ENCODE results near the gene AKT2. TPM values are rescaled to one million over a fixed set of nuclear protein-coding genes. Genes with fewer than 3 reads are reported as not detected.

Gene AKT2
- total RNA-seq, 1 donor from 2014 or later = 105 TPM

- intact Hi-C loops (cut with DNase I) = no loop called here
- H3K4me3 ChIP-seq = peak overlapping the region; percentile 17 to 27
- no peak overlapping the region for H3K27ac ChIP-seq
- no peak for DNase-seq (ENCODE audit: extremely low spot score in 2 of 2)
- no peaks in the 10 kb centered on the region for H3K36me3 ChIP-seq
- H3K4me1 ChIP-seq = peaks cover 21% of the 10 kb centered on the region
- TF ChIP-seq POLR2A (IDR thresholded peaks at IDR 0.05) = no peak
- no peaks in the 10 kb centered on the region for H3K9me3 ChIP-seq
- H3K27me3 ChIP-seq = no peaks in the 10 kb centered on the region
Measured at GRCh38 chr19:40225440-40226305, 59.5 kb downstream of the AKT2 start.

GRCh38 chr19:40224342-40225150 is 60.6 kb downstream of the AKT2 start:
- no peaks in the 10 kb centered on the region for H3K9me3 ChIP-seq
- DNase-seq (ENCODE audit: extremely low spot score in 2 of 2) = no peak
- H3K4me1 ChIP-seq = peaks cover 21% of the 10 kb centered on the region
- TF ChIP-seq CTCF (IDR thresholded peaks at IDR 0.05) = no peak
- no peak for TF ChIP-seq POLR2A (IDR thresholded peaks at IDR 0.05)
- TF ChIP-seq POLR2AphosphoS5 (IDR thresholded peaks at IDR 0.05; ENCODE audit: insufficient read depth in 1 of 2, low read depth in 1 of 2) = no peak
- intact Hi-C loops (cut with DNase I) = no loop called here
- H3K27me3 ChIP-seq = no peaks in the 10 kb centered on the region
- no peak overlapping the region for H3K4me3 ChIP-seq
- H3K36me3 ChIP-seq = no peaks in the 10 kb centered on the region
- H3K27ac ChIP-seq = no peak overlapping the region

DNA sequence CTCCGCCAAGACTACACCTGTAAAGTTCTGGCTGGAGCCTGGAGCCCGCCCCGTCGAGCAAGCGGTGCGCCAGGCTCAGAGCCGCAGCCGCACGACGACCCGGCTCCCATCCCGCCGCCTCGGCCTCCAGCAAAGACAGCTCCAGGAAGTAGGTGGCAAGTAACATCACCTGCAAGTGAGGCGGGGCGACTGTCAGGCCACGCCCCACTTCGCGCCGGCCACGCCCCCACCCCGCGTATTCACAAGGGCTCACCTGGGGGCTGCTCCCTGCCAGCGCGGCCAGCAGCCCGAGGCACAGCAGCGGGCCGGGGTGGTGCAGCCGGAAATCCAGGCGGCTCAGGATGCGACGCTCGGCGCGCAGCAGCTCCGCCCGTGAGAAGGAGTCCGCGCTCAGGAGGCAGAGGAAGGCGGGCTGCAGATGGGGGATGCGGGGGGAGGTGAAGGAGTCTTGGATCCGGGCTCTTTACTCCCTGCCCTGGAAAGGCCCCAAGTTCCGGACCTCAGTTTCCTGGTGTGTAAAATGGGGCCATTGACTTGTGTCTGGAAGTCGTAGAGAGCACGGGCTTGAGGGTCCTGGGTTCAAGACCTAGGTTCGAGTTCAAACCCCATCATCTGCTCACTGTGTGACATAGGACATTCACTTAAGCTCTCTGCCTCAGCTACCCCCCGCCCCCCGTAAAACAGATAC is 61.9 kb downstream of the AKT2 start:
- H3K4me1 ChIP-seq = peaks cover 22% of the 10 kb centered on the region
- no peaks in the 10 kb centered on the region for H3K27me3 ChIP-seq
- no peak overlapping the region for H3K4me3 ChIP-seq
- no peak overlapping the region for H3K27ac ChIP-seq
- no peaks in the 10 kb centered on the region for H3K9me3 ChIP-seq
- intact Hi-C loops (cut with DNase I) = no loop called here
- no peaks in the 10 kb centered on the region for H3K36me3 ChIP-seq
- no peak for DNase-seq (ENCODE audit: extremely low spot score in 2 of 2)
- no peak for TF ChIP-seq CTCF (IDR thresholded peaks at IDR 0.05)
- no peak for TF ChIP-seq POLR2A (IDR thresholded peaks at IDR 0.05)
- no peak for TF ChIP-seq POLR2AphosphoS5 (IDR thresholded peaks at IDR 0.05; ENCODE audit: insufficient read depth in 1 of 2, low read depth in 1 of 2)

- Histone ChIP-seq H3K36me3 (no peaks in the 10 kb centered on the region), H3K9me3 (no peaks in the 10 kb centered on the region), H3K4me1 (peaks cover 35% of the 10 kb centered on the region), H3K4me3 (no peak overlapping the region), H3K27ac (no peak overlapping the region), H3K27me3 (peaks cover 6% of the 10 kb centered on the region)
- TF ChIP-seq POLR2AphosphoS5 (IDR thresholded peaks at IDR 0.05; ENCODE audit: insufficient read depth in 1 of 2, low read depth in 1 of 2) (peak in 1 of 2 donors; percentile 69), CTCF (IDR thresholded peaks at IDR 0.05) (peak; percentile 84 to 86 (median 84)), POLR2A (IDR thresholded peaks at IDR 0.05) (no peak)
- intact Hi-C loops (cut with DNase I) = no loop called here
- DNase-seq (ENCODE audit: extremely low spot score in 2 of 2) = no peak
Measured at GRCh38 chr19:40221858-40222619, 63.1 kb downstream of the AKT2 start.

DNA sequence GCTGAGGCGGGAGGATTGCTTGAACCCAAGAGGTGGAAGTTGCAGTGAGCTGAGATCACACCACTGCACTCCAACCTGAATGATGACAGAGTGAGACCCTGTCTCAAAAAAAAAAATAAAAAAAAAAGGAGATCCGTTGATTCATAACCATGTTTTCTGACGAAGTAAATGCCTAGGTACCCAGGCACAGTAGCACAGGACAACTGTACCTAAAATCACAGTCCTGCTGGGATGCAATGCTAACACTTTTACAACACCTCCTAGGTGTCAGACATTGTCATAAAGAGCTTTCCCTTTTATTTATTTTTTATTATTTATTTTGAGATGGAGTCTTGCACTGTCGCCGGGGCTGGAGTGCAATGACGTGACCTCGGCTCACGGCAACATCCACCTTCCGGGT is 64.5 kb downstream of the AKT2 start:
- intact Hi-C loops (cut with DNase I) = no loop called here
- no peak overlapping the region for H3K4me3 ChIP-seq
- TF ChIP-seq POLR2AphosphoS5 (IDR thresholded peaks at IDR 0.05; ENCODE audit: insufficient read depth in 1 of 2, low read depth in 1 of 2) (no peak), POLR2A (IDR thresholded peaks at IDR 0.05) (no peak), CTCF (IDR thresholded peaks at IDR 0.05) (no peak)
- peaks cover 29% of the 10 kb centered on the region for H3K4me1 ChIP-seq
- no peaks in the 10 kb centered on the region for H3K9me3 ChIP-seq
- H3K36me3 ChIP-seq = no peaks in the 10 kb centered on the region
- no peak overlapping the region for H3K27ac ChIP-seq
- H3K27me3 ChIP-seq = peaks cover 12% of the 10 kb centered on the region
- no peak for DNase-seq (ENCODE audit: extremely low spot score in 2 of 2)

Measured in vagina (tissue), 2 donors.